Measurements from ENCODE around the gene SP9.

SP9 gene

DNA sequence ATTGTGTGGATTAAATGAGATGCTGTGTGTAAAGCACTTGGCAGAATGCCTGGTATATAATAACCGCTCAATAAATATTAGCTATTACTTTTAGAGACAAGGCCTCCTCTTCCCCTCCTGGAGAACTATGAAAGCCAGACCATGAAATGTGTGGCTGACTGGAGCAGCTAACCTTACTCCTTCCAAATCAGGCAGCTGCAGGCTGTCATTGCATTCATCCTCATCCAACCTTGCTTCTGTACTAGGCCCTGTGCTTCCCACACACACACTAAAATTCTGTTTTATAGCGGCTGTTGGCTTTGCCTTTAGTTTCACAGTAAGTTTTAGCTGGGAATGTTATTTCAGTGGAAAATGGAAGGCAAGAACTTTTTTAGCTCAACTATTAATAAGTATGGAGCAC lies 10.2 kb upstream of the SP9 start:
- no peak for DNase-seq (ENCODE audit: extremely low read depth, low read depth)
- TF ChIP-seq, protein P1, sequence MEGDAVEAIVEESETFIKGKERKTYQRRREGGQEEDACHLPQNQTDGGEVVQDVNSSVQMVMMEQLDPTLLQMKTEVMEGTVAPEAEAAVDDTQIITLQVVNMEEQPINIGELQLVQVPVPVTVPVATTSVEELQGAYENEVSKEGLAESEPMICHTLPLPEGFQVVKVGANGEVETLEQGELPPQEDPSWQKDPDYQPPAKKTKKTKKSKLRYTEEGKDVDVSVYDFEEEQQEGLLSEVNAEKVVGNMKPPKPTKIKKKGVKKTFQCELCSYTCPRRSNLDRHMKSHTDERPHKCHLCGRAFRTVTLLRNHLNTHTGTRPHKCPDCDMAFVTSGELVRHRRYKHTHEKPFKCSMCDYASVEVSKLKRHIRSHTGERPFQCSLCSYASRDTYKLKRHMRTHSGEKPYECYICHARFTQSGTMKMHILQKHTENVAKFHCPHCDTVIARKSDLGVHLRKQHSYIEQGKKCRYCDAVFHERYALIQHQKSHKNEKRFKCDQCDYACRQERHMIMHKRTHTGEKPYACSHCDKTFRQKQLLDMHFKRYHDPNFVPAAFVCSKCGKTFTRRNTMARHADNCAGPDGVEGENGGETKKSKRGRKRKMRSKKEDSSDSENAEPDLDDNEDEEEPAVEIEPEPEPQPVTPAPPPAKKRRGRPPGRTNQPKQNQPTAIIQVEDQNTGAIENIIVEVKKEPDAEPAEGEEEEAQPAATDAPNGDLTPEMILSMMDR (IDR thresholded peaks at IDR 0.05; ENCODE audit: low read depth, low read length), result no peak

DNA sequence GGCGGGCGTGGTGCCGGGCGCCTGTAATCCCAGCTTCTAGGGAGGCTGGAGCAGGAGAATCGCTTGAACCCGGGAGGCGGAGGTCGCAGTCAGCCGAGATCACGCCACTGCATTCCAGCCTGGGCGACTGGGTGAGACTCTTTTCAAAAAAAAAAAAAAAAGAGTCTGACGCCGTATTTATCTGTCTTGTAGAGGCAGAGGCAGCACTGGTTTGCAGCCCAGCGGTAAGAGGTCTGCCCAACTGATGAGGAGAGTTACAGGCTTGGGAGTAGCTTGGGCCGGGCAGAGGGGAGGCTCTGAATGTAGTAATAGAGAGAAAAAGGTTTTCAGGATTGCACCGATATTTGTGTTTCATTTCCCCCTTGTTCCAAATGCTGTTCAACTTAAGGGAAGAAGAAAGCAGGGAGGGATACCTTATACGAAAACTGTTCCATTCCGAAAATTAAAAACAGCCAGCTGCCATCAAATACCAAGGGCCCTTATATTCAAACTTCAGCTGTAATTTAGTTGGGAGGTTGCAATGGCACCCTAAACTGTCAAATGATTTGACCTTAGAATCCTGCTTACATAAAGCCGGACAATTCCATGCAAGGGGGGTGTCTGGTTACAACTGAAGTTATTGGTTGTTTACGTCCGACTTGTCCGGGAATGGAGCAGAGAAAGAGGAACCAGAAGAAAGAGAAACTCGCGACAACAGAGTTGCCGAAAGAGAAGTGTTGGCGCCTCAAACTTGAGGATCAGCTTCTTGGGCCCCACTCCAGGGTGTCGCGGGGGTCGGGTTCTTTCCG lies 9.2 kb upstream of the SP9 start:
- TF ChIP-seq, protein P1 (IDR thresholded peaks at IDR 0.05; ENCODE audit: low read depth, low read length), result no peak; the same call in 1 of the 2 replicates
- peak; percentile 67 for DNase-seq (ENCODE audit: extremely low read depth, low read depth)

DNA sequence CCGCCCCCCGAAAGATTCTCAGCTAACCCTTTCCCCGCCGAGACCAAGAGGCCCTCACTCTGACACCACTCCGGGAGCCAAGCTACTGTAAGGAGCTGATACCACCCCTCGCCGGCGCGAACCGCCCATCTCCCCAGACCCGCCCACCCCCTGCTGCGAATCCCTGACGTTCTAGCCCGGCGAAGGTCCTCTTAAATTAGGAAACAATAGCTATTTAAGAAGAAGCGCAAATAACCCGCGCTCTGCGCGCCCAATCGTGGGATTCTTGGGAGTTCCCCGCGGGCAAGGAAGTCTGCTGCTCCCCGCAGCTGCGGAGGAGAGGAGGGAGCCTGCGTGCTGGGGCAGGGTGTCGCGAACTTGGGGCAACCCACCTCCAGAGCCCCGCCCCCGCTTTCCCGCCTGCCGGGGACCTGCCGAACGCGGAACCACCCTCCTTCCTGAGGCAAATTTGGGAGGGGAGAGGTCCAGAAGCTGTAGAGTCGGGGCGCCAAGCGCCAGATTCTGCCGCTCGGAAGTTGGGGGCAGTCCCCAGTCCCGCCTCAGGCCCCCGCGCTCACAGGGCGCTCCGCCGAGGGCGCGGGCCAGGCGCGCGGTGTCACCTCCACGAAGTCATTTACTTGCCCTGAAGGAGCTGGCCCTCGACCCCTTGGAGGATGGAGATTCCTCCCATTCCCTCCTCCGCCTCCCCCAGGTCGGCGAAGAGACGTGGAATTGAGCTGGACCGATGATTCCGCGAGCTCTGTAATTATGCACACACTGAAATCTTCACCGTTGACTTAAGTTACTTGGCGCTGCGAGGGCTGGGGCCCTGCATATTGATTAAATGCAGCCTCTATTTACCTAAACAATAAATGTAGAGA lies 8.4 kb upstream of the SP9 start:
- peak; percentile 69 for DNase-seq (ENCODE audit: extremely low read depth, low read depth)

DNA sequence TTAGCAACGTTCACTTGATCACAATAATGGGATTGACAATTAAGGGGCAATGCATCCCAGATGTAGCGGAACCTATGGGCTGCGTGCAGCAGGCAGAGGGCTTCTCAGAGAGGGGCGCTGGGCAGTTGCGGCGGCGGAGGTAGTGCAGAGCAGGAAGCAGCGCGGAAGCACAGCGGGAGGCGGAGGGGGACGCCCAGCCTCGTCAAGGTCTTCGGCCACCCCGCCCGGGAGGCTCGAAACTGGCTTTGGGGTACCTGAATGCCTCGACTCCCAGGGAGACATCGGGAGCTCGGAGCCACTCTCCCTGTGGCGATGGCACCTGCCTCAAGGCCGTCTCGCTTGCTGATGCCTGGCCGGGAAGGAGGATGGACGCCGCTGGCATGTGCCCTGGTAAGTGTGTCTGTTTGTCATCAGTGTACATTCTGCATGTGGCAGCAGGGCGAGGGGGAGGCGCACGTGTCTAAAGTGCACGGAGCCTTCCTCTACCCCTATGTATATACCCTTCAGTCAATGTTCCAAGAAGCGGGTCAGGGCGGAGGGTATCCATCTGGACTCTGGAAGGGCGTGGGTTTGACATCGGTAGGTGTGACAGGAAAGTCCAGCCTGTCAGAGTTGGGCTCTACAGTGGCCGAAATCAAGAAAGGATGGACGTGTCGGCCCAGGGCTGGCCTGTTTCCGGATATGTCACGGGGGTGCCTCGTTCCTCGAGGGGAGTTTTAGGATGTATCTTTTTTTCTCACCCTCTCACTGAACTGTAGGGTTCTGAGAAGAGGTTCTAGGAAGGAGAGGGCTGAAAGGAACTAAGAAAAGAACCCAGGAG lies 7.5 kb upstream of the SP9 start:
- TF ChIP-seq, protein P1 (IDR thresholded peaks at IDR 0.05; ENCODE audit: low read depth, low read length), result no peak
- DNase-seq (ENCODE audit: extremely low read depth, low read depth), result no peak

More for the DNA sequence above, 8.4 kb upstream of the SP9 start:
- TF ChIP-seq, protein P1 (IDR thresholded peaks at IDR 0.05; ENCODE audit: low read depth, low read length), result no peak

DNA sequence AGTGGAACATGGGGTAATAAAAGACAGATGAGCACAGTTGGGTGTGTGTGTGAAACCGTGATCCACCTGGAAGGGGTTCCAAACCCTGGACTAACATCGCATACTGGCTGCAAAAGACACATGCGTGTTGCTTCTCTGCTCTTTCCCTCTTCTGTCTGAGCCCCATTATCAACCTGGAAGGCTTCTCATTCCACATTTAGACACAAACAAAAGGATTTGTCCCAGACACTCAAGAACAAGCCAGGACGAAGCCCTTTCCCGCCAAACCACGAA lies 7.0 kb upstream of the SP9 start:
- TF ChIP-seq, protein P1 (IDR thresholded peaks at IDR 0.05; ENCODE audit: low read depth, low read length), result no peak
- no peak for DNase-seq (ENCODE audit: extremely low read depth, low read depth)

DNA sequence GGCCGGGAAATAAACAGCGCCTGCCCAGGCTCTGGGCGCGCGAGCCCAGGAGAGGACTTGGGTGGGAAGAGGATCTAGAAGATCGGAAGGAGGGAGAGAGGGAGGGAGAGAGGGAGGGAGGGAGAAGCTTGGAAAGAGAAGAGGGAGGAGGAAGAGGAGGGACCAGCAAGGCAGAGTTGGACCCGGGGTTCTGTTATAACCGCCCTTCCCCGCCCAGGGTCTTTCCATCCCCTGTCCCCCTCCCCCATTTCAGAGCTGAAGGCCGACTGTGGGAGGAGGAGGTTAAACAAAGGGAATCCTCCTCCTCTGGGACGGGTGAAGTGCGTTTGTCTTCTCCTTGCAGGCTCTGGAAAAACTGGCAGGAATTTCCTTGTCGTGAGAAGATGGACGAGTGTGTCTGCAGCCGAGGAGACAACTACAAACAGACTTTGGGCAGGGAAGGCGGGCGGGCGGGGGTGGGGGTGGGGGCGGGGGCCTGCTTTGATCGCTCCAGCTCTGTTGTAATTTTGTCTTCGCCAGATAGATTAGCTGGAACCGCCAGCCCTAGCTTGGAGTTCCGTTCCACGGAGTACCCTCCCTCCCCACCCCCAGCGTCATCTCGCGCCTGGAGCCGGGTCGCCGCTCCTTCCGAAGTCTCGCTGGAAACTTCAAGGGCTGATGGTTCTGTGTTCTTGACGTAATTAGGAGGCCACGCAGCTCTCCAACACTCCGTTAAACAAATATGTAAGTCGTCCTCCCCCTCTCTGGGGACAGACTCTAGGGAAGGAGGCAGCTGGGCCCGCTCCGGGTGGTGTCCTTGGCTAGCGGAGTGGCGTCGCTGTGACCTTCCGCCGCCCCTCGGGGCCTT lies 6.4 kb upstream of the SP9 start:
- peak; percentile 79 for DNase-seq (ENCODE audit: extremely low read depth, low read depth)
- TF ChIP-seq, protein P1 (IDR thresholded peaks at IDR 0.05; ENCODE audit: low read depth, low read length), result no peak
